ENCODE measurements around the gene SDHAF4. TPM values are rescaled to one million over a fixed set of nuclear protein-coding genes. Genes with fewer than 3 reads are reported as not detected.

Gene SDHAF4
- total and polyA plus RNA-seq, 2 of the 13 experiments (the other 11 are each of a cell fraction or from before 2014, with no cell fraction given): 7.5 to 10.8 TPM

DNA sequence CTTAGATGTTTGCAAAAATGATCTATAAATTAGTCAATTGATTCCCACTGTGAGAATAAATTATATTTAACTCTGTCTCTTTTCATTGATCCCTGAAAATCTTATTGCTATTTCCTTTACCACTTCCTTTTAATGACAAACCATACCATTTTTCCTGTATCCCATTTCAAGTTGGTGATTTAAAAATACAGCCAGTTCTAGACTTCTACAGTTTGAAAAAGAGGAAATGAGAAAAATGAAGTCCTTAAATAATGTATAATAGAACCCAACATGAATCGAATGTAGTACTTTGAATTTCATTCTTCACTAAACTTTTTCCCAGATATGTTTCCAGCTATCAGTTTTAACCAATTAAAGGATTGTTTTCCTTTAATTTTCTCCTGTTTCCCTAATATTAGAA, 29.5 kb upstream of the SDHAF4 start (continued):
- no peak for TF ChIP-seq BCL6 (CRISPR knock-in tag; IDR thresholded peaks at IDR 0.05)
- no peak for TF ChIP-seq ZNF737 (CRISPR knock-in tag; IDR thresholded peaks at IDR 0.05; ENCODE audit: borderline replicate concordance)
- no peak for TF ChIP-seq KDM4B (CRISPR knock-in tag; IDR thresholded peaks at IDR 0.05)
- no peak for TF ChIP-seq ARID2 (CRISPR knock-in tag; IDR thresholded peaks at IDR 0.05; ENCODE audit: borderline replicate concordance)
- no peak for TF ChIP-seq TRIM24 (CRISPR knock-in tag; IDR thresholded peaks at IDR 0.05)
- no peak for TF ChIP-seq AHR (CRISPR knock-in tag; IDR thresholded peaks at IDR 0.05)
- TF ChIP-seq NR2F1 (CRISPR knock-in tag; IDR thresholded peaks at IDR 0.05): no peak

DNA sequence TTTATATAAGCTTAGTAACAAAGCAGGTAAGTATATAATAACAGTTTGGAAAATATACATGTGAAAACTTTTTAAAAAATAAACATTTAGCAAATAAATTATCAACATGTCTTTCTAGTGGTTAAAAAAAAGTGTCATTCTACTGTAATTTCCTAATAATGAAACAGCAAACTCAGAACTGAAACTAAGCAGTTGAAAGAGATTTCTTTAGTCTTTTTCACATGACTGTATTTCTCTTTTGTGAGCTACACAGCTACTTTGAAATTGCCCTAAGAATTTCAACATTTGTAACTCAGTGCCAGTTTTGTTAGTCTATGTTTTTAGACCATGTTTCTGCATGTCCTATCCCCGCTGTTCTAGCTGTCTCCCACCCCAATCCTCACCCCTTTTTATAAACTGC, 28.4 kb upstream of the SDHAF4 start:
- intact Hi-C loops (cut with micrococcal nuclease; ENCODE audit: unreplicated experiment) (no loop called here), in situ Hi-C loops (cut with HindIII; ENCODE audit: extremely low pct_ligation_motif_present, low pct_unique_long_range_greater_than_20kb) (no loop called here)
- Histone ChIP-seq H3K4me2 (ENCODE audit: low read depth, low read length) (no peak overlapping the region), H3K36me3 (replicated peaks in 1 of 2; ENCODE audit: control insufficient read depth in 1 of 2, insufficient read depth in 2 of 2, low read length in 2 of 2) (peaks cover 0 to 21% of the 10 kb centered on the region in 2 experiments; a peak in 1 of 5 replicates), H3K27me3 (ENCODE audit: control insufficient read depth in 1 of 2, insufficient read depth in 2 of 2, low read length in 2 of 2) (no peaks in the 10 kb centered on the region), H3K4me3 (replicated peaks in 1 of 3; ENCODE audit: insufficient read depth in 1 of 3, low read depth in 2 of 3, low read length in 3 of 3) (no peak overlapping the region), H3K9ac (ENCODE audit: insufficient read depth, low read depth, low read length) (no peak overlapping the region), H3K27ac (ENCODE audit: extremely low read length, insufficient read depth, low read length) (no peak overlapping the region), H3K9me3 (ENCODE audit: low read length) (no peaks in the 10 kb centered on the region), H3K4me1 (ENCODE audit: insufficient read depth, low read length) (no peaks in the 10 kb centered on the region), H2AFZ (ENCODE audit: low read length) (no peak overlapping the region), H3K79me2 (ENCODE audit: insufficient read depth, low read length) (no peaks in the 10 kb centered on the region), H4K20me1 (ENCODE audit: insufficient read depth, low read length) (no peaks in the 10 kb centered on the region)
- POLR2A ChIA-PET: no interaction called here
- no peak for DNase-seq (ENCODE audit: low spot score)
- 93% methylated on average over 1 of the region's 1 CpG for WGBS (ENCODE audit: low lambda C conversion rate)
- BruUV-seq (replicated peaks): no TSS peak
- no peak for FAIRE-seq
- CTCF ChIA-PET (ENCODE audit: low intra/inter-chr PET ratio, low total read pairs): no interaction called here
- ATAC-seq: no peak
- no peak for TF ChIP-seq ETV5 (CRISPR knock-in tag; IDR thresholded peaks at IDR 0.05; ENCODE audit: borderline replicate concordance)
- no peak for TF ChIP-seq ZFP36L1 (CRISPR knock-in tag; IDR thresholded peaks at IDR 0.05)
- no peak for TF ChIP-seq SALL2 (CRISPR knock-in tag; IDR thresholded peaks at IDR 0.05)
- TF ChIP-seq MYNN (CRISPR knock-in tag; IDR thresholded peaks at IDR 0.05; ENCODE audit: low read depth): no peak
- TF ChIP-seq NR2C2 (CRISPR knock-in tag; IDR thresholded peaks at IDR 0.05; ENCODE audit: borderline replicate concordance): no peak
- no peak for TF ChIP-seq ZNF317 (CRISPR knock-in tag; IDR thresholded peaks at IDR 0.05)
- TF ChIP-seq ATAD3A (CRISPR knock-in tag; IDR thresholded peaks at IDR 0.05): no peak
- TF ChIP-seq, protein P1, sequence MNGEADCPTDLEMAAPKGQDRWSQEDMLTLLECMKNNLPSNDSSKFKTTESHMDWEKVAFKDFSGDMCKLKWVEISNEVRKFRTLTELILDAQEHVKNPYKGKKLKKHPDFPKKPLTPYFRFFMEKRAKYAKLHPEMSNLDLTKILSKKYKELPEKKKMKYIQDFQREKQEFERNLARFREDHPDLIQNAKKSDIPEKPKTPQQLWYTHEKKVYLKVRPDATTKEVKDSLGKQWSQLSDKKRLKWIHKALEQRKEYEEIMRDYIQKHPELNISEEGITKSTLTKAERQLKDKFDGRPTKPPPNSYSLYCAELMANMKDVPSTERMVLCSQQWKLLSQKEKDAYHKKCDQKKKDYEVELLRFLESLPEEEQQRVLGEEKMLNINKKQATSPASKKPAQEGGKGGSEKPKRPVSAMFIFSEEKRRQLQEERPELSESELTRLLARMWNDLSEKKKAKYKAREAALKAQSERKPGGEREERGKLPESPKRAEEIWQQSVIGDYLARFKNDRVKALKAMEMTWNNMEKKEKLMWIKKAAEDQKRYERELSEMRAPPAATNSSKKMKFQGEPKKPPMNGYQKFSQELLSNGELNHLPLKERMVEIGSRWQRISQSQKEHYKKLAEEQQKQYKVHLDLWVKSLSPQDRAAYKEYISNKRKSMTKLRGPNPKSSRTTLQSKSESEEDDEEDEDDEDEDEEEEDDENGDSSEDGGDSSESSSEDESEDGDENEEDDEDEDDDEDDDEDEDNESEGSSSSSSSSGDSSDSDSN (CRISPR knock-in tag; IDR thresholded peaks at IDR 0.05): no peak
- no peak for TF ChIP-seq ZNF121 (CRISPR knock-in tag; IDR thresholded peaks at IDR 0.05)
- no peak for TF ChIP-seq HCFC1 (IDR thresholded peaks at IDR 0.05; ENCODE audit: low read depth, low read length)
- no peak for TF ChIP-seq AHR (CRISPR knock-in tag; IDR thresholded peaks at IDR 0.05)
- TF ChIP-seq, protein P2, sequence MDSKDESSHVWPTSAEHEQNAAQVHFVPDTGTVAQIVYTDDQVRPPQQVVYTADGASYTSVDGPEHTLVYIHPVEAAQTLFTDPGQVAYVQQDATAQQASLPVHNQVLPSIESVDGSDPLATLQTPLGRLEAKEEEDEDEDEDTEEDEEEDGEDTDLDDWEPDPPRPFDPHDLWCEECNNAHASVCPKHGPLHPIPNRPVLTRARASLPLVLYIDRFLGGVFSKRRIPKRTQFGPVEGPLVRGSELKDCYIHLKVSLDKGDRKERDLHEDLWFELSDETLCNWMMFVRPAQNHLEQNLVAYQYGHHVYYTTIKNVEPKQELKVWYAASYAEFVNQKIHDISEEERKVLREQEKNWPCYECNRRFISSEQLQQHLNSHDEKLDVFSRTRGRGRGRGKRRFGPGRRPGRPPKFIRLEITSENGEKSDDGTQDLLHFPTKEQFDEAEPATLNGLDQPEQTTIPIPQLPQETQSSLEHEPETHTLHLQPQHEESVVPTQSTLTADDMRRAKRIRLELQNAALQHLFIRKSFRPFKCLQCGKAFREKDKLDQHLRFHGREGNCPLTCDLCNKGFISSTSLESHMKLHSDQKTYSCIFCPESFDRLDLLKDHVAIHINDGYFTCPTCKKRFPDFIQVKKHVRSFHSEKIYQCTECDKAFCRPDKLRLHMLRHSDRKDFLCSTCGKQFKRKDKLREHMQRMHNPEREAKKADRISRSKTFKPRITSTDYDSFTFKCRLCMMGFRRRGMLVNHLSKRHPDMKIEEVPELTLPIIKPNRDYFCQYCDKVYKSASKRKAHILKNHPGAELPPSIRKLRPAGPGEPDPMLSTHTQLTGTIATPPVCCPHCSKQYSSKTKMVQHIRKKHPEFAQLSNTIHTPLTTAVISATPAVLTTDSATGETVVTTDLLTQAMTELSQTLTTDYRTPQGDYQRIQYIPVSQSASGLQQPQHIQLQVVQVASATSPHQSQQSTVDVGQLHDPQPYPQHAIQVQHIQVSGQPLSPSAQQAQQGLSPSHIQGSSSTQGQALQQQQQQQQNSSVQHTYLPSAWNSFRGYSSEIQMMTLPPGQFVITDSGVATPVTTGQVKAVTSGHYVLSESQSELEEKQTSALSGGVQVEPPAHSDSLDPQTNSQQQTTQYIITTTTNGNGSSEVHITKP (CRISPR knock-in tag; IDR thresholded peaks at IDR 0.05; ENCODE audit: low read depth): no peak
- no peak for TF ChIP-seq PAX8 (CRISPR knock-in tag; IDR thresholded peaks at IDR 0.05; ENCODE audit: borderline replicate concordance)

Data from HepG2 (cell line).